ENCODE measurements around the gene LMOD3. TPM values are rescaled to one million over a fixed set of nuclear protein-coding genes. Genes with fewer than 3 reads are reported as not detected.

The LMOD3 gene
- total RNA-seq = not detected

DNA sequence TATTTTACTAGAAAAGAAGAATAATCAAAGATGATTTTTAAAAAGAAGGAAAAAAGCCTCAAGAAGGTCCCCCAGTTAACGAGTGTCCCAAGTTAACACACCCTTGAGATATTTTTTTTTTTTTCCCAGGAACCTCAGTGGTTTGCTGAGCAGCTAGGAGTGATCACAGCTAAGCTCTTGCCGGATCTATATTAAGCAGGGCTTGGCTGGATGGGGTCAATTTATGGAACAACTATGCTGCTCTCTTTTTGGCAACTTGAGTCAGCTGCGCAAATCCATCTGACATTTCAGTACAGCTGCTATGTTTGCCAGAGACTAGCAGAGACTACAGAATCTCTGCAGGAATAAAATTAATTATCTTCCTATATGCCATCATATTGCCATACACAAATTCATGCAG lies at the start of gene LMOD3:
TSS of gene LMOD3 (minus strand) at position 193 of the 400 bp plus-strand sequence. CDS start 209 bp downstream, outside the sequence.
- no peak for DNase-seq

DNA sequence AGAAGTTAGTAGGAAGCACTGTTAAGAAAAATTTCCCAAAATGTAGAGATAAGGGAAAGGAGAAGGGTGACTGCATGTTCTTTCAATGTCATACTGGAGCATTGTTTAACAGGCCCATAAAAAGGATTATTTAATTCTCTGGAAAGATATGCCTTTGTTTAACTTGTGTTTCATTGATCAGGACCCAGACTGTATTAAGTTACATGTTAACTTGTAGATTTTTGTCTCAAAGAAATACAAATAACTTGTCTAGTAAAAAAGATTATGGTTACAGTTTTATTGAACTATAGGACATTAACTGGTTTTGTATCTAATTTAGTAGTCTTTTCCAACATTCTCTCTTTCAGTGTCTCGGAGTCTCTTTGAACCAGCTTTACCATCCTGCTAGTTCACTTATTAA lies 49.7 kb upstream of the LMOD3 start:
- no peak for DNase-seq

GRCh38 chr3:69166446-69166845 lies 44.1 kb upstream of the LMOD3 start:
- no peak for DNase-seq

GRCh38 chr3:69165744-69166143 lies 43.3 kb upstream of the LMOD3 start:
- DNase-seq = no peak

DNA sequence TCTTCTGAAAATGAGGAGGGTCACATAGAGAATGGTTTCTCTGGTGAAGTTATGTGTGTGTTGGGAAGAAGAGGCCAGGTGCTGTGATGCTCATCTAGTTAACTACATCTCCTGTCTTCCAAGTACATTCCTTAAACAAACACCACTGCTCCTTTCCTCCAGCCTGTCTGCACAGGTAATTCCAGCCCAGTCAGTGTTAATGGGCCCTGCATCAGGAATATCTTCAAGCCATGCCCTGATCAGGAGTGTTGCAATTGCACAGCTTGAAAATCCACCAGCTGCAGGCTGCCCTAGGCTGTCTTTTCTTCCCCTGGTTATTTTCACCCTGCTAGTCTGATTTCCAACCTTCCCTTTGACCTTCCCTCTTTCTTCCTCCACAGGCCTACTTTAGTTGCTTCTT lies 41.9 kb upstream of the LMOD3 start:
- DNase-seq = no peak

GRCh38 chr3:69162308-69162980 lies 40.0 kb upstream of the LMOD3 start:
- no peak for DNase-seq

DNA sequence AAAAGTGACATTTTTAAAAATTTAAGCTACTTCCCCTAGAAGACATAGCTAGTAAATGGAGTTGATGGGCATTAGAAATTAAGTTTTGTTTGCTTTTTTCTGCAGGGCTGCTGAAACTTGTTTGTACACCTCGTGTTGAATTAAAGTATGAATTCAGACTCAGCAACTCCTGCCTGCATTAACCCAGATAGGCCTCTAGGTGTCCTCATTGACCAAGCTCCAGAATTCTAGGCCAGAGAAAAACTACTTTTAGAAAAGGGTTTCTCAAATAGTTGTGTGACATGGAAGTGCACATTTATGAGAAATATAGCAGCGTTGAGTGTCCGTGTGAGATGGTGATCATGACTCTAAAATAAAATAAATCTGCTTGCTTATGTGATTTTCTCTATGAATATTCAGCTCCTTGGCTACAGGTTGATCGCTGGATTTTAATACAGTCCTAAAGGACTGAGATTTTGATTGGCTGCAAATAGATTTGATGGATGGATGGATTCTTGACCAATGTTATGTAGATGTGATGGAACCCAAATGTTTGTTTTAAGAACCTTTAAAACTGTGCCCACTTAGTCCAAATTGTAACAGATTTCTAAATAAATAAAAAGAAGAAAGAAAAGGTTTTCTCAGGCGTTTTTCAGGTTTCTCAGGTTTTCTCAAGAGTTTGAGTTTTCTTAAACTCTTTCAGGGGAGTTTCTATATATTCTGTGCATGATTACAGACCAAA lies 39.4 kb upstream of the LMOD3 start:
- DNase-seq = no peak

DNA sequence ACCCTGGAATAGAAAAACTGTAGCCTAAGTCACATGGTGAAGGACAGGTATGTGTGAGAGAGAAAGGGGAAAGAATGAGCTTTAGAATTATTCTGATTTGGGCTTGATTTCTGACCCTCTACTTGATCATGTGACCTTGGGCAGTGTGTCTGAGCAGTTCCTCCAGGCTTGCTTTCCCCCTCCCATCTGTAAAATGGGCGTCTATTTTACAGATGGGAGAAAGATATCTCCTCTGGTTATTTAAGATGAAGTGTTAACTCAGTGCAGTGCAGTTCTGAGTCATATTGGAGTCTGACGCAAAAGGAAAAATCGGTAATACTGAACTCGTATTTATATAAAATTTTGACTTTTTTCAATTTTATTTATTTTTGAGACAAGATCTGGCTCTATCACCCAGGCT lies 38.1 kb upstream of the LMOD3 start:
- DNase-seq = no peak

- no peak for DNase-seq
Observed at GRCh38 chr3:69160107-69160506, 37.7 kb upstream of the LMOD3 start.

- DNase-seq = no peak
Observed at GRCh38 chr3:69149586-69149985, 27.2 kb upstream of the LMOD3 start.

DNA sequence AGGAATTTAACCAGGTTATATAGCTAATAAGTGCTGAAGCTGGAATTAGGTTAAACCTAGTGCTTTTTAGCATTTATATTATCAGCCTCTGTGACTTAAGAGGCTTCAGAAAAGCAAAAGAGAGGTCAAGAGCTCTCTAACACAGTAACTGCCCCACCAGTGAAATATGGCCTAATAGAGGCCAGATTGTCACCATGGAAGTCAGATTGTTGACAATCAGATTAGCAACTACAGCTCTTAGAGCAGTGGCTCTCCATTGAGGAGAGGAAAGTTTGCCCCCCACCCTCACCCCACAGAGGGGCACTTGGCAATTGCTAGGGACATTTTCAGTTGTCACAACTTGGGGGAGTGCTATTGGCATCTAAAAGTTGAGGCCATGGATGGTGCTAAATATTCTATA lies 23.3 kb upstream of the LMOD3 start:
- DNase-seq = no peak

DNA sequence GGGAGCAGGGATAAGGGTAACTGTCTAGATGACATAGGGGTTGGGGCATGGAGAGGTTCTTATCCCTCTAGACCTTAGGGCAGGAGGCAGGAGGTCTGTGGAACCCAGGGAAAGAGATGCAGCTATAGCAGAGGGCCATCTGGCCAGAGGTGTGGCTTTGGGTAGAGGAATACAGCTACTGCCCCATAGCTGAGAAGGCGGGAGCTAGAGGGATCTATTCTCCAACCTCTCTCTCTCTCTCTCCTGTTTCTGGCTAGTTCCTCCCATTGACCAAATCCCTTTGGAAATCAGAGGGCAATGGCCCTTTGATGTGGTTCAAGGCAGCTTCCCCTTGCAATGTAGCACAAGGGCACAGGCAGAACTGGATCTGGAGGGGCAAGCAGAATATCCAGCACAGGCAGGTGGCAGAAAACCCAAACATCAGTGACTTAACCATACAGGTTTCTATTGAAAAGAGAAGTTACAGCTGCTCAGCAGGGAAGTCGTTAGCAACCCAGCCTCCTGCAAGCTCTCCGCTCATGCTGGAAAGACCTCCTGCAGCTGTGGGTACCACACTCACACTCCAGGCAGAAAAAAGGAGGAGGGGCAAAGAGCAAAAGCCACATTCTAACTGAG lies 22.3 kb upstream of the LMOD3 start:
- no peak for DNase-seq

GRCh38 chr3:69143612-69144011 lies 21.2 kb upstream of the LMOD3 start:
- DNase-seq = no peak

GRCh38 chr3:69142797-69143454 lies 20.5 kb upstream of the LMOD3 start:
- DNase-seq = no peak

- no peak for DNase-seq
Observed at GRCh38 chr3:69142090-69142489, 19.7 kb upstream of the LMOD3 start.

DNA sequence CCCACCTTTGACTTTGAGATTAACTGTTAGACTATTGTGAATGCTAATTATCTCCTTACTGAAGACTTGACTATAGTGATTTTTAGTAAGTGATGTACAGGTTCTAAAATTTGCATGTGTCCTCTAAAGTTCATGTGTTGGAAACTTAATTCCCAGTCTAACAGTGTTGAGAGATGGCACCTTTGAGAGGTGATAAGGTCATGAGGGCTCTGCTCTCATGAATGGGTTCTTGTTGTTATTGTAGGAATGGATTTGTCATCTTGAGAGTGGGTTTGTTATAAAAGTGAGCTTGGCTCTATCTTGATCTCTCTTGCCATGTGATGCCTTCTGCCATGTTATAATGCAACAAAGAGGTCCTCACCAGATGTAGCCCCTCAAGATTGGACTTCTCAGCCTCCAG lies 18.9 kb upstream of the LMOD3 start:
- no peak for DNase-seq

DNA sequence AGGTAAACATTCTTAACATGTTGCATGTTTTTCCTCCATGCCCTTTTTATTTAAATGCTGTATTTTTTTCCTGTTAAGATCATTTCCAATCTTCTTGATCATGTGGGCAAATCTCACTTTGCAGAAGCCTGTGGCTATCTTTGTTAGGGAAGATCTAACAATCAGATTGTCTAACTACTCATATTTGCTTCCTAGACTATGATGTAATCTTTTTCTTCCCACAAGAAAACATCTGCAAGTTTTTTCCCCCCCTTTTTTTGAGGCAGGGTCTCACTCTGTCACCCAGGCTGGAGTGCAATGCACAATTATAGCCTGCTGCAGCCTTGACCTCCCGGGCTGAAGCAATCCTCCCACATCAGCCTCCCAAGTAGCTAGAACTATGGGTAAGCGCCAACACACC lies 15.0 kb upstream of the LMOD3 start:
- DNase-seq = no peak

DNA sequence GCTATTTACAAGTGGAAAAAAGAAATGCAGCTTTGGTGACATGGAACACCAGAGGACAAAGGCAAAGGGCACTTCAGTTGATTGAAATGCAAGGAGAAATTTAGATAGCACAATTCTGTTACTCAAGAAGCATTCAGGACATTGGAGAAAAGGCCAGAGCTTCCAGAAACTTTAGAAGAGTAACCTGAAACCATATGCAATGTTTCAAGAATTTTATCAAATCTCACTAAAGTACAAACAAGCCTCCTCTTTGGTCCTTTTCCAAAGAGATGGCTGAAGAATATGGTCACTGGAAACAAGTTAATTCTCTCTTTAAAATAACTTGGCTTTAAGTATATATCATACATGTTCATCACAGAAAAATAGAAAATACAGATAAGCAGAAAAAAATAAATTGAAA lies 14.6 kb upstream of the LMOD3 start:
- no peak for DNase-seq

DNA sequence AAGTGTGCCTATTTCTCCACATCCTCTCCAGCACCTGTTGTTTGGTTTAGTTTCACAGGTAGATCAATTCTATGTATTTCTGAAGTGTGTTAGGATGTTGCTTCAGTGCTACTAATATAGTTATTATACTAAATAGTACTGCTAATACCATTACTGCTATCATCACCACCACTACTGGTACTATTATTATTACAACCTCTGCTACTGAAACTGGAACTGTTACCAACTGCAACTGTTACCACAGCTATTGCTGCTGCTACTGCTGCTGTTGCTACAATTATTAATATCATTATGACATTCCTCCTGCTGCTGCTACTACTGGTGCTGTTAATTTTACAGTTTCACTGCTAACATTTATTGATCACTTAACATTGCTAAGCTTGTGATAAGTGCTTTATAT lies 8.3 kb upstream of the LMOD3 start:
- DNase-seq = no peak

- DNase-seq = no peak
Observed at GRCh38 chr3:69129531-69129930, 7.1 kb upstream of the LMOD3 start.

DNA sequence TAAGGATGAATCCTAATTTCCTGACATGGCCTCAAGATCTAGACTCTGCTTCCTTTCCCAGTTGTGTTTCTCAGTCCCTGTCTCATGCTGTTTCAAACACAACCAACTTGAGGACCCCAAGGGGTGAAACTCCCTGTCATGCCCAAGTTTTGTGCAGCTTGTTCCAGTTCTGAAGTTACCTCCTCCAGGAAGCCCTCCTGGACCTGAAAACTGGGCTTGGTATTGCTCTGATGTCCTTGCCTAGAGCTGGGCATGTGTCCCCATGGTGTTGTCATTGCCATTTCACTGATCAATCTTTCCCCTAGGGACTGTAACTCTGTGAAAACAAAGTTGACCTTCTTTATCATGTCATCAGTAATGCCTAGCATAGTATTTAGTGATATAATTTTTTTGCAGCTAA lies 6.1 kb upstream of the LMOD3 start:
- DNase-seq = no peak

- no peak for DNase-seq
Observed at GRCh38 chr3:69126999-69127398, 4.6 kb upstream of the LMOD3 start.

GRCh38 chr3:69126216-69126615 lies 3.8 kb upstream of the LMOD3 start:
- DNase-seq = no peak

DNA sequence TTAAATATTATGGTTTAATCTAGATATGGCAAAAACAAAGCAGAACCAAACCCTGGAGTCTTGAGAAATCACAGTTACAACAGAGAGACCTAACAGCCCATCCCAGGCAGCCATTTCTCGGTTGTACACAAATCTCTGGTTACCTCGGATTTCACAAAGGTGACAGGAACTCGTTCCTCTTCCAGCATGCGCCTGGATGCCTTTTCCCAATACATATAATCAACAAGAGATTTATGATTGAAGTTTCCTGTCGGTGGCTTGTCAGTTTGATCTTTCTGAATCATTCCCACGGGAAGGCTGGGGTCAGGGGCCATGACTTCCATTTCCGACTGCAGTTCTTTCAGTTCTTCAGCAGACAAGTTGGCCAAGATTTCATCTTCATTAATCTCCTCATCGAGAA lies 445 bp downstream of the LMOD3 start:
- DNase-seq = no peak

Measured in effector CD4-positive, alpha-beta T cell (primary cell).